ENCODE results near the gene PROK1.

DNA sequence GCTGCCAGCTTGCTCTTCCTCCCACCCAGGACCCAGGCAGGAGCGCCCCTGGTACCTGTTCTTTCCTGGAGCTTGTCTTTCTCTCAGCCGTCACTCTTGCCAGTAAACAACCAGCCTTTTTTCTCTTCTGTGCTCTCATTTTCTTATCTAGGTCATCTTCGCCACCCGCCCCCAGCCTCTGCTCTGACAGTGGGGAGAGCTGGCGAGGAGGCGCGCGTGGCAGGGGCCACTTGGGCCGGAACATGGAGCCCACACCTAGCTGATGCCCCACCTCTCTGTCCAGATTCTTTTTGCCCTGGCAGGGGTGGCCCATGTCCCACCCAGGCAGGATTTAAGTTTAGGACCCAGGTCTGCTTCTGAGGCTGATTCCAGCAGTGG lies 32.3 kb downstream of the PROK1 start:
- TF ChIP-seq TAF1 (CRISPR knock-in tag; IDR thresholded peaks at IDR 0.05) (no peak), JUND (CRISPR knock-in tag; IDR thresholded peaks at IDR 0.05) (no peak)
- TF ChIP-seq, protein P1, sequence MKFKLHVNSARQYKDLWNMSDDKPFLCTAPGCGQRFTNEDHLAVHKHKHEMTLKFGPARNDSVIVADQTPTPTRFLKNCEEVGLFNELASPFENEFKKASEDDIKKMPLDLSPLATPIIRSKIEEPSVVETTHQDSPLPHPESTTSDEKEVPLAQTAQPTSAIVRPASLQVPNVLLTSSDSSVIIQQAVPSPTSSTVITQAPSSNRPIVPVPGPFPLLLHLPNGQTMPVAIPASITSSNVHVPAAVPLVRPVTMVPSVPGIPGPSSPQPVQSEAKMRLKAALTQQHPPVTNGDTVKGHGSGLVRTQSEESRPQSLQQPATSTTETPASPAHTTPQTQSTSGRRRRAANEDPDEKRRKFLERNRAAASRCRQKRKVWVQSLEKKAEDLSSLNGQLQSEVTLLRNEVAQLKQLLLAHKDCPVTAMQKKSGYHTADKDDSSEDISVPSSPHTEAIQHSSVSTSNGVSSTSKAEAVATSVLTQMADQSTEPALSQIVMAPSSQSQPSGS (CRISPR knock-in tag; IDR thresholded peaks at IDR 0.05) = no peak
